ENCODE results near the gene DLEC1.

- TF ChIP-seq CTCF (conservative IDR thresholded peaks at IDR 0.05; ENCODE audit: low read depth, low read length), result no peak
- TF ChIP-seq USF2 (IDR thresholded peaks at IDR 0.05; ENCODE audit: low read depth, low read length), result no peak
- no peak for TF ChIP-seq POLR2A (IDR thresholded peaks at IDR 0.05; ENCODE audit: low read depth, low read length)
- TF ChIP-seq RAD21 (IDR thresholded peaks at IDR 0.05; ENCODE audit: low read length), result no peak
- no peak for TF ChIP-seq RCOR1 (IDR thresholded peaks at IDR 0.05; ENCODE audit: insufficient replicate concordance, low read length)
- TF ChIP-seq MXI1 (IDR thresholded peaks at IDR 0.05; ENCODE audit: borderline replicate concordance, low read depth, low read length), result no peak
- TF ChIP-seq MAZ (IDR thresholded peaks at IDR 0.05; ENCODE audit: borderline replicate concordance, low read depth, low read length), result no peak
- no peak for TF ChIP-seq SMC3 (IDR thresholded peaks at IDR 0.05; ENCODE audit: low read depth, low read length)
- TF ChIP-seq CHD1 (IDR thresholded peaks at IDR 0.05; ENCODE audit: low read depth, low read length), result no peak
- TF ChIP-seq MAFK (IDR thresholded peaks at IDR 0.05; ENCODE audit: low read depth, low read length), result no peak
- no peak for TF ChIP-seq FOS (IDR thresholded peaks at IDR 0.05; ENCODE audit: low read depth, low read length)
- TF ChIP-seq NFE2L2 (IDR thresholded peaks at IDR 0.05; ENCODE audit: low read depth, low read length), result no peak
- TF ChIP-seq RFX5 (IDR thresholded peaks at IDR 0.05; ENCODE audit: low read depth, low read length), result no peak
- TF ChIP-seq ELK1 (IDR thresholded peaks at IDR 0.05; ENCODE audit: borderline replicate concordance, low read depth, low read length), result no peak
These were observed 80.2 kb downstream of the DLEC1 start for GRCh38 chr3:38119248-38119544.
